DND-41 (cell line): Measurements from ENCODE around the gene CERK.

Source experiments
- CTCF ChIP-seq: IDR thresholded peaks from 2 replicates; pipeline ENCODE4 v1.5.1; 2012; ENCODE audit warnings: borderline replicate concordance, low read length, moderate library complexity, mild to moderate bottlenecking; ENCODE audit not compliant: poor library complexity, severe bottlenecking; ENCODE audit errors: extremely low read depth
- EZH2 ChIP-seq: IDR thresholded peaks from 3 replicates; pipeline ENCODE4 v1.6.1; 2012; ENCODE audit warnings: borderline replicate concordance, low read depth, mild to moderate bottlenecking, moderate library complexity, low read length, inconsistent platforms; ENCODE audit not compliant: severe bottlenecking

- no peak for TF ChIP-seq CTCF
- TF ChIP-seq EZH2: no peak
These were observed 91.4 kb downstream of the CERK start for GRCh38 chr22:46646531-46647215.
